Measurements from ENCODE around the gene TRMT1L.

DNA sequence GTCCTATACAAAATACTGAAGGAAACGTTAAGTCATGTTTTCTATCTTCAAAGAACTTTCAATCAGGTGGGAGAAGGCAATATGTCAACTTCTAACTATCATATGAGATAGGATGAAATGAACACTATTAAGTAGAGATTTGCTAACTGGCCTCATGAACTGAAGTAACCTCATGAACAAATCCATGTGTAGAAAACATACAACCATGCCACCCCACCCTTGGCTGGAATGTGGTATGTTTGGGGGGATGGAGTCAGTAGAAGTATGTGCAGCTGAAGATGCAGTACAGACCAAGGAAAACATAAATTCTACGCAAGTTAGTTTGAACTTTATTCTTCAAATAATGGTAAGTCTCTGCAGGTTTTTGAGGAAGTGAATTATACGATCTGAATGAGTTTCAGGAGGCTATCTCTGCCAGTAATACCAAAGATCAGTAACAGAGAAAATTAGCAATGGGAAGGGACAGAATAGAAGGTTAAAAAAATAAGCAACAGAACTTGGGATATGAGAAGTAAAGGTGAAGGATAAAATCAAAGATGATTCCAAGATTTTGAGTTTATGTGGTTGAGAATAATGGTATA, 4.5 kb downstream of the TRMT1L start:
- TF ChIP-seq, protein P1, sequence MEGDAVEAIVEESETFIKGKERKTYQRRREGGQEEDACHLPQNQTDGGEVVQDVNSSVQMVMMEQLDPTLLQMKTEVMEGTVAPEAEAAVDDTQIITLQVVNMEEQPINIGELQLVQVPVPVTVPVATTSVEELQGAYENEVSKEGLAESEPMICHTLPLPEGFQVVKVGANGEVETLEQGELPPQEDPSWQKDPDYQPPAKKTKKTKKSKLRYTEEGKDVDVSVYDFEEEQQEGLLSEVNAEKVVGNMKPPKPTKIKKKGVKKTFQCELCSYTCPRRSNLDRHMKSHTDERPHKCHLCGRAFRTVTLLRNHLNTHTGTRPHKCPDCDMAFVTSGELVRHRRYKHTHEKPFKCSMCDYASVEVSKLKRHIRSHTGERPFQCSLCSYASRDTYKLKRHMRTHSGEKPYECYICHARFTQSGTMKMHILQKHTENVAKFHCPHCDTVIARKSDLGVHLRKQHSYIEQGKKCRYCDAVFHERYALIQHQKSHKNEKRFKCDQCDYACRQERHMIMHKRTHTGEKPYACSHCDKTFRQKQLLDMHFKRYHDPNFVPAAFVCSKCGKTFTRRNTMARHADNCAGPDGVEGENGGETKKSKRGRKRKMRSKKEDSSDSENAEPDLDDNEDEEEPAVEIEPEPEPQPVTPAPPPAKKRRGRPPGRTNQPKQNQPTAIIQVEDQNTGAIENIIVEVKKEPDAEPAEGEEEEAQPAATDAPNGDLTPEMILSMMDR (IDR thresholded peaks at IDR 0.05 in 2 of 3, conservative IDR thresholded peaks at IDR 0.05 in 1 of 3; ENCODE audit: borderline replicate concordance in 1 of 3, insufficient read depth in 1 of 3, low read depth in 2 of 3, low read length in 2 of 3), result no peak
- TF ChIP-seq POLR2A (IDR thresholded peaks at IDR 0.05; ENCODE audit: borderline replicate concordance, extremely low read depth, insufficient read depth, insufficient read length), result no peak
- TF ChIP-seq POLR2AphosphoS5 (IDR thresholded peaks at IDR 0.05; ENCODE audit: low read depth, low read length), result no peak
- TF ChIP-seq JUND (IDR thresholded peaks at IDR 0.05), result no peak
- no peak for TF ChIP-seq EZH2 (IDR thresholded peaks at IDR 0.05)
- TF ChIP-seq RAD21 (IDR thresholded peaks at IDR 0.05; ENCODE audit: low read depth), result no peak
- TF ChIP-seq, protein P2, sequence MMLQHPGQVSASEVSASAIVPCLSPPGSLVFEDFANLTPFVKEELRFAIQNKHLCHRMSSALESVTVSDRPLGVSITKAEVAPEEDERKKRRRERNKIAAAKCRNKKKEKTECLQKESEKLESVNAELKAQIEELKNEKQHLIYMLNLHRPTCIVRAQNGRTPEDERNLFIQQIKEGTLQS (IDR thresholded peaks at IDR 0.05), result no peak

All from HCT116 (cell line).